GM12801 (cell line): Measurements from ENCODE around the gene IRF4.

ENCODE experiments used
- CTCF ChIP-seq: IDR thresholded peaks from one replicate; pipeline ENCODE4 v1.5.1; 2011; ENCODE audit warnings: control low read depth; ENCODE audit not compliant: insufficient read length; ENCODE audit errors: extremely low read depth

The IRF4 gene

GRCh38 chr6:345747-346385 is 45.7 kb upstream of the IRF4 start:
- TF ChIP-seq CTCF, result no peak

DNA sequence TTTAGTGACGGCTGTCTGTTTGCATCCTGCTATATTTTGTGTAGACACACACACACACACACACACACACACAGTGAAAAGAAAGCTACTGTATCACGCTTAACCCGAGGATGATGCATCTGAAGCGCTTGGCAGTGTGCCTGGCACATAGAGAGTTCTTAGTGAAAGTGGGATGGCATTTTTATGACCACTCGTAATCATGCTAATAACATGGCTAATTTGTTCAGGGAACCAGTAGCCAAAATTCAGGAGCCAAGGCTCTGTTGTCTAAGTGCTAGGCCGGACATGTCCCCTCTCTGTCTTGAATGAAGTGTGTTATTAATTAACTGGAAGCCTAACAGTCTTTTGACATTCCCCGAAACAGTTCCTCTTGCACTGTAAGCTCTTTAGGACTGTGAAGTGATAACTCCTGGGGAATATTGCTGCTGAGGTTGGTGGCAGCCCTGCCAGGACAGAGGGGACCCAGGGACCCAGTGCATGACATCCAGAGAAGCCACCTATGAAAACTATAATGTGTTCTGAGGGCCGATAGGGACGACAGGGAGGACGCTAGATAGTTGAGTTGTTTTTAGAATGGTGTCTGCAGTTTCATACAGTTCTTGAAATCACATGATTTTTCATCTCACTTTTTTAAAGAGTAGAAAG is 45.0 kb upstream of the IRF4 start:
- TF ChIP-seq CTCF, result no peak

GRCh38 chr6:347232-347631 is 44.3 kb upstream of the IRF4 start:
- no peak for TF ChIP-seq CTCF

DNA sequence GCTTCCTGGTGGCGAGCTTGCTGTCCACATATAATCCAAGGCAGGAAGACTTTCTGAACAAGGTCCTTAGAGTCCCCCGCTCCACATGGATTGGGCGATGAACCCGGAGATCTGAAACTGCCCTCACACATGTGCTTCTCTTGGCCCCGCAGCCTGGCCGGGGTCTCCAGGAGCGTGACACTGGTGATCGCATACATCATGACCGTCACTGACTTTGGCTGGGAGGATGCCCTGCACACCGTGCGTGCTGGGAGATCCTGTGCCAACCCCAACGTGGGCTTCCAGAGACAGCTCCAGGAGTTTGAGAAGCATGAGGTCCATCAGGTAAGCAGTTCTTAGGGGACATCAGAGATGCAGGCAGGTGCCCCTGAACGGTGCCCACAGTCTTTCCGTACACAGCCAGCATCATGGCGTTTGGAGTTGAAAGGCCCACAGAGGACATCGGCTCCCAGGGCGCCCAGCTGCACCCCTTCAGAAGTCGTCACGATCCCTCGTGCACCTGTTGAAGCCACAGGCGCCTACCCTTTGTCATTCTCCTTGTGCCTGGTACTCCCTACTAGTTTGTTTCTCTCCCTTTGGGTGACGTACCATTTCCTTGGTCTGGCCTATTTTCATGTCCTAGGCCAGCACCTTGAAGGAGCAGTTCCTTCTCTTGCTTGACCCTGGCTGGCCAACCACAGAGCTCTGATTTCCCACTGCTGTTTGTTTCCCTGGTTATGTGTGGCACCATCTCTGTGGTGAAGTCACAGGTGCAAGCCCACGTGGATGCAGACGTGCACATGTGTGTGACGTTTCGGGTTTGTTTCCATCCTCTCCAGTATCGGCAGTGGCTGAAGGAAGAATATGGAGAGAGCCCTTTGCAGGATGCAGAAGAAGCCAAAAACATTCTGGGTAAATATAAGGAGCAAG is 43.3 kb upstream of the IRF4 start:
- TF ChIP-seq CTCF, result no peak

DNA sequence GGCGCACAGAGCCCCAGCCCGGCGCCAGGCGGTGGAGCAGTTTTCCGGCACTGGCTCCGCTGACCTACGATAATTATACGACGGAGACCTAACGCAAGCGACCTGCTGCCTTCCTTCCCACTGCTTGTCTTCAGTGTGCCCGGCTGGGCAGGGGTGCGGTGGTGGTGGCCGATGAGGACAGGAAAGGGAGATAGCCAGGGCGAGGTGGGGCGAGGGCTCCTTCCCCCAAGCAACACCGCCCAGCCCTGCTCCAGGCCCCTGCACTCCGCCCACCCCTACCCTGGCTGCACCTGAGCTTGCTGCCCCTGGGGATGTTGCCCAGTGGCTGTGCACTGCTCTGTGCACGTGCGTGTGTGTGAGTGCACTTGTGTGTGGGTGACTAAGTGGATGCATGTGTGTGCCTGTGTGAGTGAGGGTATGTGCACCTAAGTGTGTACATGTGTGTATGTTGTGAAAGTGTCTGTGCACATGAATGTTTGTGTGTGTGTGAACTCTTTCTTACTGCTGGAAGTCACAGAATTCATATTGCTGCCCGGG is 42.6 kb upstream of the IRF4 start:
- no peak for TF ChIP-seq CTCF

DNA sequence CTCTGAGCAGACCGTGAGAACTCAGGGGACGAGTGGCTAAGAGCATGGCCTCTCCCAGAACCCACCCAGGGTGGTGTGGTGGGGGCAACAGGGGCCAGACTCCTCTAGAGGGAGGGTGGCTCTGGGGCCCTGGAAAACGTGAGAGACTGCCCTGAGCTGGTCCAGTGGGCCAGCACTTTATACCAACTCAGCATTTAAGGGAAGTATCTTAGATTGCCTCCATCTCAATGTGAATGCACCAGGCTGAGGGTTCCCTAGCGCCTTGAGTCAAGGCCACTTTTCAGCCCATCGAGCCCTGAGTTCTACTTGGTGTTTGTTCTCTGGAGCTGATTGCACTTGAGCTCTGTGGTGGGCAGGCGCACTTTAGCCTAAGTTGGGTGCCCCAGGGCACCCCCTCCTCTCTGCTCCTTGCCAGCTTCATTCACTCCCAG is 42.0 kb upstream of the IRF4 start:
- no peak for TF ChIP-seq CTCF

DNA sequence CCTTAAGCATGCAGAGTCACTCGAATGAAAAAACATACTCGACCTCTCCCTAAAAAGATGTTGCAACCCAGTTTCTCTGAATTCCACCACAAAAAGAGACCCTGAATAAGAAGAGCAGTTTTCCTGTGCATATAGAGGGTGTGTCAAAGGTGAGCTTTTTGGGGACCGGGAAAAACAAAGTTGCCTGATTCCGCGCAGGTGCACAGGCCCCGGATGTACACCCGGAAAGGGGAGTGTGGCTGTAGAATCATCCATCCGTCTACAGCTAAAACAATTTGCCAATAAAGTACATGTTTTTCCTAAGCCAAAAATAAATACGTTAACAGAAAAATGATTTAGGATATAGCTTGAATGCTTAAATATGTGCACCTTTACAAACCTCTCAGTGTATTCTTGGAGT is 41.2 kb upstream of the IRF4 start:
- no peak for TF ChIP-seq CTCF
